Spleen (tissue), 11 donors: ENCODE data around the gene TLCD5. TPM values are rescaled to one million over a fixed set of nuclear protein-coding genes. Genes with fewer than 3 reads are reported as not detected.
A peak's percentile ranks its signal among the peaks of the same experiment; 100 is the strongest.

Experiments used
- DNase-seq: peaks from one replicate; pipeline ENCODE4 v3.0.0-alpha.2; 2020
- H3K27ac ChIP-seq, 8 donors: fragments of 200-600 bp; sonication (generic) in 7 of 8; 1 replicate in 4 of 8; 2 replicates in 4 of 8; pipeline versions ENCODE4 v1.5.0 to v1.8.0; 2016 to 2021; ENCODE audit warnings: inconsistent platforms in 4 of 8, mild to moderate bottlenecking in 4 of 8, moderate library complexity in 1 of 8
- H3K27me3 ChIP-seq, 7 donors: fragments of 200-600 bp; sonication (generic) in 6 of 7; replicated peaks in 1 of 7; 1 replicate in 4 of 7; 2 replicates in 3 of 7; pipeline versions ENCODE4 v1.5.0 to v1.8.0; 2016 to 2021; ENCODE audit warnings: inconsistent platforms in 3 of 7, mild to moderate bottlenecking in 1 of 7
- H3K36me3 ChIP-seq, 6 donors: fragments of 200-600 bp; sonication (generic) in 5 of 6; 1 replicate in 4 of 6; 2 replicates in 2 of 6; pipeline versions ENCODE4 v1.5.0 to v1.8.0; 2016 to 2021; ENCODE audit warnings: inconsistent platforms in 2 of 6
- H3K4me1 ChIP-seq, 6 donors: fragments of 200-600 bp; sonication (generic) in 5 of 6; 1 replicate in 3 of 6; 2 replicates in 3 of 6; pipeline versions ENCODE4 v1.5.0 to v1.8.0; 2016 to 2021; ENCODE audit warnings: inconsistent platforms in 3 of 6
- H3K4me3 ChIP-seq, 8 donors: fragments of 200-600 bp; sonication (generic) in 7 of 8; 1 replicate in 4 of 8; 2 replicates in 4 of 8; pipeline versions ENCODE4 v1.5.0 to v1.8.0; 2016 to 2021; ENCODE audit warnings: inconsistent platforms in 4 of 8, mild to moderate bottlenecking in 4 of 8, moderate library complexity in 2 of 8
- H3K9me3 ChIP-seq, 8 donors: fragments of 200-600 bp; sonication (generic) in 7 of 8; 1 replicate in 4 of 8; 2 replicates in 4 of 8; pipeline versions ENCODE4 v1.5.0 to v1.8.0; 2016 to 2021; ENCODE audit warnings: inconsistent platforms in 4 of 8
- CTCF ChIP-seq, 11 experiments: fragments of 200-600 bp in 7 of 11; fragments of 450-650 bp in 4 of 11; sonication (generic) in 4 of 11; IDR thresholded peaks in 8 of 11; conservative IDR thresholded peaks in 3 of 11; 1 replicate in 7 of 11; 2 replicates in 4 of 11; pipeline versions ENCODE4 v1.4.0 to v1.8.0; 2016 to 2021; ENCODE audit warnings: antibody characterized with exemption in 11 of 11, inconsistent platforms in 4 of 11, mild to moderate bottlenecking in 1 of 11
- POLR2A ChIP-seq, 3 donors: fragments of 450-650 bp; IDR thresholded peaks; one replicate each; pipeline ENCODE4 v1.5.1; 2017; ENCODE audit warnings: antibody characterized with exemption in 3 of 3, mild to moderate bottlenecking in 1 of 3
- POLR2AphosphoS5 ChIP-seq, 3 donors: sonication (generic); formaldehyde crosslinking; IDR thresholded peaks; one replicate each; pipeline ENCODE4 v1.5.1; 2017; ENCODE audit warnings: antibody characterized with exemption in 3 of 3
- WGBS, 5 donors: extraction: QIAGEN DNeasy Blood & Tissue Kit in 3 of 5; methylation state at CpG; one replicate each; pipeline versions ENCODE4 v1.1.5 to v1.1.7; 2013 to 2018; 5-methylcytosine and 5-hydroxymethylcytosine counted together
- intact Hi-C: fragments of 100-400 bp; cut with DNase I; formaldehyde crosslinking; loops from one replicate; pipeline ENCODE4 v1.15.0; 2023; ENCODE audit warnings: low total_unique reads
- polyA plus RNA-seq, 3 donors: library from polyadenylated mRNA; stranded (reverse); fragments of 200-250 nt; gene quantifications; one replicate each; pipeline ENCODE4 v1.2.1, GENCODE V29; 2013
- total RNA-seq, 7 donors: library from RNA; depleted of rRNA in 3 of 7; stranded (reverse); fragments of >200 nt in 3 of 7; fragmentation: NEBNext Ultra II Directional in 4 of 7; extraction: Animal tissue kit (Norgen Biotek cat#: 25700) in 4 of 7; gene quantifications; one replicate each; pipeline versions ENCODE4 v1.1.0 to v1.2.1, GENCODE V29; 2016 to 2021
- donor health status: healthy with polysubstance abuse.
- donor health status: DM: no; HTN: no; CAD: no; lungs with moderate emphysema.
- donor health status: DM: no; HTN: no; CAD: no.
- donor health status: Bipolar disorder and iron deficiency.
- donor health status: healthy.
- donor health status: DM: no; HTN: no; CAD: no.
- donor health status: DM: yes; HTN: yes; CAD: no.

The TLCD5 gene
- total and polyA plus RNA-seq, 10 donors = 0.93 to 6.6 (median 3.8) TPM

- intact Hi-C loops = no loop called here
- H3K9me3 ChIP-seq = peaks cover 0 to 1% (median 0%) of the 10 kb centered on the region in 8 donors
Measured at GRCh38 chr11:120372296-120372695, 47.2 kb downstream of the TLCD5 start.

GRCh38 chr11:120375076-120375475 lies 50.0 kb downstream of the TLCD5 start:
- no peaks in the 10 kb centered on the region for H3K27me3 ChIP-seq
- H3K9me3 ChIP-seq = peaks cover 0 to 18% (median 11%) of the 10 kb centered on the region in 8 donors
- peaks cover 0 to 27% (median 17%) of the 10 kb centered on the region in 6 donors for H3K4me1 ChIP-seq
- H3K36me3 ChIP-seq = no peaks in the 10 kb centered on the region
- intact Hi-C loops = no loop called here
- no peak for DNase-seq
- no peak overlapping the region for H3K27ac ChIP-seq
- TF ChIP-seq POLR2A (IDR thresholded peaks at IDR 0.05) = no peak
- TF ChIP-seq POLR2AphosphoS5 (IDR thresholded peaks at IDR 0.05) = no peak
- no peak for TF ChIP-seq CTCF (IDR thresholded peaks at IDR 0.05 in 8 of 11, conservative IDR thresholded peaks at IDR 0.05 in 3 of 11)
- no peak overlapping the region for H3K4me3 ChIP-seq
- WGBS, 5 donors = 75 to 94% (median 90%) methylated on average over 3 of the region's 3 CpGs

More at GRCh38 chr11:120372296-120372695, 47.2 kb downstream of the TLCD5 start:
- H3K27me3 ChIP-seq = no peaks in the 10 kb centered on the region
- peaks cover 0 to 23% (median 9%) of the 10 kb centered on the region in 6 donors for H3K4me1 ChIP-seq
- H3K27ac ChIP-seq = peak overlapping the region in 2 of 8 donors; percentile 1 to 9
- no peaks in the 10 kb centered on the region for H3K36me3 ChIP-seq
- no peak for TF ChIP-seq POLR2AphosphoS5 (IDR thresholded peaks at IDR 0.05)
- no peak overlapping the region for H3K4me3 ChIP-seq
- no peak for DNase-seq

GRCh38 chr11:120376547-120377182 lies 51.6 kb downstream of the TLCD5 start:
- Histone ChIP-seq H3K4me3 (no peak overlapping the region), H3K36me3 (no peaks in the 10 kb centered on the region), H3K27ac (no peak overlapping the region), H3K27me3 (no peaks in the 10 kb centered on the region), H3K4me1 (peaks cover 0 to 31% (median 12%) of the 10 kb centered on the region in 6 donors), H3K9me3 (peaks cover 0 to 18% (median 11%) of the 10 kb centered on the region in 8 donors)
- TF ChIP-seq POLR2AphosphoS5 (IDR thresholded peaks at IDR 0.05) (no peak), CTCF (IDR thresholded peaks at IDR 0.05 in 8 of 11, conservative IDR thresholded peaks at IDR 0.05 in 3 of 11) (no peak), POLR2A (IDR thresholded peaks at IDR 0.05) (no peak)
- no peak for DNase-seq
- 78 to 87% (median 82%) methylated on average over 6 of the region's 6 CpGs for WGBS, 5 donors
- intact Hi-C loops = no loop called here

GRCh38 chr11:120378474-120378873 lies 53.4 kb downstream of the TLCD5 start:
- Histone ChIP-seq H3K4me3 (no peak overlapping the region), H3K4me1 (peaks cover 0 to 36% (median 12%) of the 10 kb centered on the region in 6 donors), H3K27ac (no peak overlapping the region), H3K9me3 (peaks cover 0 to 18% (median 11%) of the 10 kb centered on the region in 8 donors), H3K36me3 (no peaks in the 10 kb centered on the region), H3K27me3 (no peaks in the 10 kb centered on the region)
- DNase-seq = no peak
- intact Hi-C loops = no loop called here
- WGBS, 5 donors = 75 to 95% (median 82%) methylated on average over 3 of the region's 3 CpGs
- TF ChIP-seq CTCF (IDR thresholded peaks at IDR 0.05 in 8 of 11, conservative IDR thresholded peaks at IDR 0.05 in 3 of 11) (no peak), POLR2AphosphoS5 (IDR thresholded peaks at IDR 0.05) (no peak), POLR2A (IDR thresholded peaks at IDR 0.05) (no peak)
